PFSK-1 (cell line): ENCODE data around the gene LZTR1.

Source experiments
- POLR2AphosphoS5 ChIP-seq: IDR thresholded peaks from 2 replicates; pipeline ENCODE4 v1.6.1; 2012; ENCODE audit warnings: low read depth, mild to moderate bottlenecking, control low read depth, low read length, moderate library complexity
- SIN3A ChIP-seq: IDR thresholded peaks from 2 replicates; pipeline ENCODE4 v1.6.1; 2012; ENCODE audit warnings: mild to moderate bottlenecking, low read length, moderate library complexity, borderline replicate concordance; ENCODE audit not compliant: insufficient read depth
- TAF1 ChIP-seq: IDR thresholded peaks from 2 replicates; pipeline ENCODE4 v1.6.1; 2012; ENCODE audit warnings: low read length, control low read depth, borderline replicate concordance; ENCODE audit not compliant: insufficient read depth

- TF ChIP-seq POLR2AphosphoS5, result no peak
- no peak for TF ChIP-seq SIN3A
- no peak for TF ChIP-seq TAF1
Observed at GRCh38 chr22:20989323-20990138, 7.4 kb downstream of the LZTR1 start.
